ENCODE results near the gene KPNA6.
"Not testable (repeated sequence)": the region's sequence is repeated elsewhere in the genome, so short reads cannot be mapped to it uniquely, and the experiment has no call there.

The KPNA6 gene

GRCh38 chr1:32063261-32063681 lies 44.6 kb upstream of the KPNA6 start:
- Histone ChIP-seq H3K4me3 (replicated peaks; ENCODE audit: insufficient read depth, low read length) (no peak overlapping the region), H3K27me3 (ENCODE audit: insufficient read depth, poor library complexity, severe bottlenecking) (no peaks in the 10 kb centered on the region), H3K27ac (replicated peaks) (no peak overlapping the region)
- DNase-seq (ENCODE audit: low read depth in 1 of 2, low spot score in 1 of 2): no peak
- no peak for TF ChIP-seq REST (IDR thresholded peaks at IDR 0.05; ENCODE audit: insufficient replicate concordance, low read depth)
- no peak for TF ChIP-seq SPI1 (IDR thresholded peaks at IDR 0.05; ENCODE audit: borderline replicate concordance, low read depth)
- TF ChIP-seq, protein P1, sequence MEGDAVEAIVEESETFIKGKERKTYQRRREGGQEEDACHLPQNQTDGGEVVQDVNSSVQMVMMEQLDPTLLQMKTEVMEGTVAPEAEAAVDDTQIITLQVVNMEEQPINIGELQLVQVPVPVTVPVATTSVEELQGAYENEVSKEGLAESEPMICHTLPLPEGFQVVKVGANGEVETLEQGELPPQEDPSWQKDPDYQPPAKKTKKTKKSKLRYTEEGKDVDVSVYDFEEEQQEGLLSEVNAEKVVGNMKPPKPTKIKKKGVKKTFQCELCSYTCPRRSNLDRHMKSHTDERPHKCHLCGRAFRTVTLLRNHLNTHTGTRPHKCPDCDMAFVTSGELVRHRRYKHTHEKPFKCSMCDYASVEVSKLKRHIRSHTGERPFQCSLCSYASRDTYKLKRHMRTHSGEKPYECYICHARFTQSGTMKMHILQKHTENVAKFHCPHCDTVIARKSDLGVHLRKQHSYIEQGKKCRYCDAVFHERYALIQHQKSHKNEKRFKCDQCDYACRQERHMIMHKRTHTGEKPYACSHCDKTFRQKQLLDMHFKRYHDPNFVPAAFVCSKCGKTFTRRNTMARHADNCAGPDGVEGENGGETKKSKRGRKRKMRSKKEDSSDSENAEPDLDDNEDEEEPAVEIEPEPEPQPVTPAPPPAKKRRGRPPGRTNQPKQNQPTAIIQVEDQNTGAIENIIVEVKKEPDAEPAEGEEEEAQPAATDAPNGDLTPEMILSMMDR (IDR thresholded peaks at IDR 0.05; ENCODE audit: insufficient read depth, low read length): peak; percentile 13
- TF ChIP-seq POLR2AphosphoS5 (IDR thresholded peaks at IDR 0.05; ENCODE audit: low read depth): peak; percentile 44; the same call in 1 of the 2 replicates
- no peak for TF ChIP-seq GABPA (IDR thresholded peaks at IDR 0.05; ENCODE audit: low read depth)

GRCh38 chr1:32065613-32066488 lies 42.0 kb upstream of the KPNA6 start:
- TF ChIP-seq POLR2AphosphoS5 (IDR thresholded peaks at IDR 0.05; ENCODE audit: low read depth): peak; percentile 28; the same call in 1 of the 2 replicates
- 0 out of 2 replicates have a peak, but pooled peaks have one; percentile 12 for TF ChIP-seq GABPA (IDR thresholded peaks at IDR 0.05; ENCODE audit: low read depth)
- H3K27ac ChIP-seq (replicated peaks): 0 out of 2 replicates have a peak overlapping the region, but pooled peaks have one; percentile 2
- DNase-seq (ENCODE audit: low read depth in 1 of 2, low spot score in 1 of 2); H3K27me3 ChIP-seq (ENCODE audit: insufficient read depth, poor library complexity, severe bottlenecking); H3K4me3 ChIP-seq (replicated peaks; ENCODE audit: insufficient read depth, low read length): not testable (repeated sequence)

- no peaks in the 10 kb centered on the region for H3K27me3 ChIP-seq (ENCODE audit: insufficient read depth, poor library complexity, severe bottlenecking)
- DNase-seq (ENCODE audit: low read depth in 1 of 2, low spot score in 1 of 2): peak; percentile 85 to 97
- TF ChIP-seq POLR2AphosphoS5 (IDR thresholded peaks at IDR 0.05; ENCODE audit: low read depth): peak; percentile 83; the same call in 1 of the 2 replicates
- TF ChIP-seq, protein P1 (IDR thresholded peaks at IDR 0.05; ENCODE audit: insufficient read depth, low read length): no peak
- no peak for TF ChIP-seq GABPA (IDR thresholded peaks at IDR 0.05; ENCODE audit: low read depth)
- TF ChIP-seq REST (IDR thresholded peaks at IDR 0.05; ENCODE audit: insufficient replicate concordance, low read depth): no peak
- peak; percentile 98 for TF ChIP-seq SPI1 (IDR thresholded peaks at IDR 0.05; ENCODE audit: borderline replicate concordance, low read depth)
- no peak overlapping the region for H3K4me3 ChIP-seq (replicated peaks; ENCODE audit: insufficient read depth, low read length)
- H3K27ac ChIP-seq (replicated peaks): 0 out of 2 replicates have a peak overlapping the region, but pooled peaks have one; percentile 2
Observed at GRCh38 chr1:32066489-32066873, 41.4 kb upstream of the KPNA6 start.

DNA sequence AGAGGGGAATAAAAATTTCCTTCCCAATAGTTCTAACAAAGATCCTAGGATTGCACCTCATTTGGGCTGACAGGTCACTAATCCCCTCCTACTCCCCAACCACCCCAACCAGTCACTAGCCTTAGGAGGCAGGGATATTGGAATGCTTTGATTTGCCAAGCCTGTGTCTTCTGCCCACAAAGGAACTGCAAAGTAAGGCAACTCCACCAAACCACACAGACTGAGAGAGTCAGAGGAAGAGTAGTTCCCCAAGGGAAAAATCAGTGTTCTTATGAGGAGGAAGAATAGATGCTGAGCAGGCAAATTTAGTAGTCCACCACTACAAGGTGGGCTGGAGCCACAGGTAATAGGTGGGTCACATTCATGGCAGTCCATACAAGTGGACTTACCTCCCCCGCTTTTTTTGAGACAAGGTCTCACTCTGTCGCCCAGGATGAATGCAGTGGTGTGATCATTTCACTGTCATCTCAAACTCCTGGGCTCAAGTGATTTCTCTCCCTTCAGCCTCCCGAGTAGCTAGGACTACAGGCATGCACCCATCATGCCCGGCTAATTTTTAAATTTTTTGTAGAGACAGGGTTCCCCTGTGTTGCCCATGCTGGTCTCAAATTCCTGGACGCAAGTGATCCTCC lies 38.8 kb upstream of the KPNA6 start:
- Histone ChIP-seq H3K27ac (replicated peaks) (no peak overlapping the region), H3K4me3 (replicated peaks; ENCODE audit: insufficient read depth, low read length) (no peak overlapping the region), H3K27me3 (ENCODE audit: insufficient read depth, poor library complexity, severe bottlenecking) (no peaks in the 10 kb centered on the region)
- TF ChIP-seq POLR2AphosphoS5 (IDR thresholded peaks at IDR 0.05; ENCODE audit: low read depth) (no peak), REST (IDR thresholded peaks at IDR 0.05; ENCODE audit: insufficient replicate concordance, low read depth) (no peak), SPI1 (IDR thresholded peaks at IDR 0.05; ENCODE audit: borderline replicate concordance, low read depth) (no peak), GABPA (IDR thresholded peaks at IDR 0.05; ENCODE audit: low read depth) (no peak)
- TF ChIP-seq, protein P1 (IDR thresholded peaks at IDR 0.05; ENCODE audit: insufficient read depth, low read length): no peak
- no peak for DNase-seq (ENCODE audit: low read depth in 1 of 2, low spot score in 1 of 2)
